ENCODE data around the gene TCEA3.

DNA sequence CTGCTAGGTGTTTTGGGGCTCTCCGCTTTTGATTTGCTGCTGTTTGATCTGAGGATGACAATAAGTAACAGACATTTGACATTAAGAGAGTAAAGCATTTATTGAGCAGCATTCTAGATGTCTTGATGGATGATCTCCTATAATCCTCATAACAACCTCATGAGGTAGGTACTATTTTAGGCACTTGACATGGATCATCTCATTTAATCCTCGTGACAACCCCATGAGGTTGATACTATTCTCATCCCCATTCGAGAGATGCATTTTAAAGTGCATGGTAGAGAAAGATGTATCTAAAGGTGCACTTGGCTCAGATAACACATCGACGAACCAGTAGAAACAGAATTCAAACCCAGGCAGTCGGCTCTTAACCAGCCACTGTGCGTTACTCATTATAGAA, 26.6 kb downstream of the TCEA3 start:
- TF ChIP-seq CTCF (optimal IDR thresholded peaks at IDR 0.05 in 1 of 3, IDR thresholded peaks at IDR 0.05 in 1 of 3, conservative IDR thresholded peaks at IDR 0.05 in 1 of 3; ENCODE audit: extremely low read depth in 1 of 3, insufficient read depth in 2 of 3, low read length in 3 of 3) (no peak), EZH2 (IDR thresholded peaks at IDR 0.05; ENCODE audit: low read length) (no peak)

All from keratinocyte (primary cell).